IPS DF 19.7 (cell line): Measurements from ENCODE around the gene ZMIZ1.

Experiments used
- DNase-seq: peaks from one replicate; pipeline ENCODE4 v3.0.0-alpha.2; 2013; ENCODE audit warnings: low read depth, low spot score

The ZMIZ1 gene

GRCh38 chr10:79185067-79185774 is 116.5 kb downstream of the ZMIZ1 start:
- no peak for DNase-seq

GRCh38 chr10:79185796-79186374 is 117.1 kb downstream of the ZMIZ1 start:
- DNase-seq: no peak

GRCh38 chr10:79186486-79187120 is 117.8 kb downstream of the ZMIZ1 start:
- no peak for DNase-seq

- DNase-seq: no peak
Observed at GRCh38 chr10:79187121-79187940, 118.6 kb downstream of the ZMIZ1 start.

- no peak for DNase-seq
Observed at GRCh38 chr10:79188154-79188965, 119.6 kb downstream of the ZMIZ1 start.

DNA sequence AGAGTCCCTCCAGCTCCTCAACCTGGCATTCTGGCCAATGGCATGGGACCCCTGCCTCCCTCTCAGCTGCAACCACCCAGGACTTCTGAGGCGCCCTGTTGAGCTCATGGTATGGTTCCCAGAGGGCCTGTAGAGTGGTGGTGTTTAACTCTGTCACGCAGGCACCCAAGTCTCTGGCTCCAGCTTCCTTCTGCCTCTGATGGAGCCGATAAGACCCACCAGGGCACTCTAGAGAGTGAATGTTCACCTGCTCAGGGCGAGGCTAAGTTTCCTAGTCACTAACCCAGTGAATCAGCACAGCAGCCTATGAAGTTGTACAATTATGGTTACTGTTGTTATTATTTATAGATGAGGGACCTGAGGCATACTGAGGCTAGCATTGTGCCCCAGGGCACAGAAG is 120.4 kb downstream of the ZMIZ1 start:
- no peak for DNase-seq

DNA sequence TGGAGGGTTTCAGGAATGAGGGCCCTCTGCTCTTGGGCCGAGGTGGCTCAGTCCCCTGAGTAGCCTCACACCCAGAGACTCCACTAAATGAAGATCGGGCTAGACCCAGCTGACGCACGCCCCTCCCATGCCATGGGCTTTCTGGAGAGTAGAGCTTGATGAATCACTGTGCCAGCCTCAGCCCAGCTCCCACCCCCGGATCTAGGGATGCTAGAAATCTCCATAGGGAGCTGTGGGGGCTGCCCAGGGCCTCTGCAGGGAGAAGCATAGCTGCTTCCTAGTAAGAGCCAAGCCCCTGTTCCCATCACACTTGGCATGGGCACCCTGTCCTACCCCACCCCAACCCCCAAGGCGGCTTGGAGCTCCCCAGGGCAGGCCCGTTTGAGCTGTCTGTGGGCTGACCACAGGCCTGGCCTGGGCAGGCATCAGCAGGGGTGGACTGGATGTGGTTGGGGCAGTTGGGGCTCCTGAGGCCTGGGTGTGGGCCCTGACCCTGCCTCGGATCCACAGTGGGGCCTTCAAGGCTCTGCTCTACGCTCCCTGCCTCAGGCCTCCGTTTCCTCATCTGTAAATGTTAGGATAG is 121.2 kb downstream of the ZMIZ1 start:
- no peak for DNase-seq

DNA sequence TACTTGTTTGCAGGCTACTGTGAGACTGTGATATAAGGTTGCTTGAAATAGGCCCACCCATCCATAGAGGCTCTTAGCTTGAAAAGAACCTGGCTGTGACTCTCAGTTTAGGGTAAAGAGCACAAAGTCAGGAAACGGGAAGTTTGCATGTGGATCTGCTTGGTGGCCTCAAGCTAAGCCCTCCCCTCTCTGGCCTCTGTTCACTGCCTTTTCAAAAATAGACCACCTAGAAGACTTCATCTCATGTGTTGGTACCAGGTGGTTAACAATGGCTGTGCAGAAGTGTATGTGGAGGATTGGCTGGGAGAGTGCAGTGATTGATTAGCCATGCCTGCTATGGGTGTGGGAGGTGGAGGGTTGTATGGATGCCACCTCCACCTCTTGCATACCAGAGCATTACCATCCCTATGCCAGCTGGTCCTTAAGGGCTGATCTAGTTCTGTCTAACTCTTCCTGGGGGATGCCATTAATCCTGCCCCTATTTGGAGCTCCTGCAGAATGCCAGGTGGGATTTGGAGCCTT is 122.0 kb downstream of the ZMIZ1 start:
- DNase-seq: no peak

DNA sequence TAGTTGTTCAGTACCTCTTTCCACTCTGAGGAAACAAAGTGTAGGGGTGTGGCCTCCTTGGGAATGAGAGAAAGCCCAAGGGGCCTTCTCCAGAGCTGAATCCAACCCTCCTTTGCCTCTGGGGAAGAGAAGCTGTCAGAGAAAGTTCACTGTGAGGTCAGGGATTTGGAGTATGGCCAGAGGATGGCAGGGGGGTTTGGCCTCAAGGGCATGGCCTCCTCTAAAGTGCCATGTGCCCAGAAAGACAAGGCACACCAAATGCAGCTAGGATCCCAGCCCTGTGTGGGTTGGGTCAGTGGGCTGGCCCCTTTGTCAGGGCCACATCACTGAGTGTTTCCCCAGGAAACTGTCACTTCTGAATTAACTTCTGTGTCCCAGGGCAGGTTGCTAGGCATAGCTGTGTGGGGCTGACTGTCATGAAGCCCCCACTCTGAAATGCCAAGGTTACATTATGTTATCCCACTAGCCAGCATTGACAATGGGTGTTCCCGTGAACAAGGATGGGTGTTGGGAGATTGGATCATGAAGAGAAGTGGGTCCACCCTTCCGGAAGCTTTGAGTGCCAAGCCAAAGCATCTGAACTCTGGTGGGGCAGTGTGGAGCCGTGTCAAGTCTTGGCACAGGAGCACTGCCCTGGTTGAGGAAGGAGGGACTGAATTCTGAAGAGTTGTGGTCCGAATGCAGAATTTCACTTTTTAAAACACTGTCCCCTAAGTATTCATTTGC is 123.3 kb downstream of the ZMIZ1 start:
- DNase-seq: no peak

DNA sequence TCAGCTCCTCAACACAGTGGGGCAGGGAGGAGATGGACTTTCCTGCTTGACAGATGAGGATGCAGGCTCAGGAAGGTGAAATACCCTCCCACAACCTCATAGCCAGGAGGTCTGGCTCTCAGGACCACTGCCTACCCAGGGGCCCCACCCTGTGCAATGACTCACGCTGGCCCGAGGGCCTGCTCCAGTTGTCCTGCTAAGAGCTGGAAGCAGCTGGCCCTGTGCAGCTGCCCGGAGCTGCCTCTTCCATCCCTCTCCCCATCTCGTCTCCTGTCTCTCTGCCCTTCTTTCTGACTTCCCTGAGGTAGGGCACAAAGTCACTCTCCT is 123.9 kb downstream of the ZMIZ1 start:
- no peak for DNase-seq

GRCh38 chr10:79193694-79194382 is 125.1 kb downstream of the ZMIZ1 start:
- no peak for DNase-seq

DNA sequence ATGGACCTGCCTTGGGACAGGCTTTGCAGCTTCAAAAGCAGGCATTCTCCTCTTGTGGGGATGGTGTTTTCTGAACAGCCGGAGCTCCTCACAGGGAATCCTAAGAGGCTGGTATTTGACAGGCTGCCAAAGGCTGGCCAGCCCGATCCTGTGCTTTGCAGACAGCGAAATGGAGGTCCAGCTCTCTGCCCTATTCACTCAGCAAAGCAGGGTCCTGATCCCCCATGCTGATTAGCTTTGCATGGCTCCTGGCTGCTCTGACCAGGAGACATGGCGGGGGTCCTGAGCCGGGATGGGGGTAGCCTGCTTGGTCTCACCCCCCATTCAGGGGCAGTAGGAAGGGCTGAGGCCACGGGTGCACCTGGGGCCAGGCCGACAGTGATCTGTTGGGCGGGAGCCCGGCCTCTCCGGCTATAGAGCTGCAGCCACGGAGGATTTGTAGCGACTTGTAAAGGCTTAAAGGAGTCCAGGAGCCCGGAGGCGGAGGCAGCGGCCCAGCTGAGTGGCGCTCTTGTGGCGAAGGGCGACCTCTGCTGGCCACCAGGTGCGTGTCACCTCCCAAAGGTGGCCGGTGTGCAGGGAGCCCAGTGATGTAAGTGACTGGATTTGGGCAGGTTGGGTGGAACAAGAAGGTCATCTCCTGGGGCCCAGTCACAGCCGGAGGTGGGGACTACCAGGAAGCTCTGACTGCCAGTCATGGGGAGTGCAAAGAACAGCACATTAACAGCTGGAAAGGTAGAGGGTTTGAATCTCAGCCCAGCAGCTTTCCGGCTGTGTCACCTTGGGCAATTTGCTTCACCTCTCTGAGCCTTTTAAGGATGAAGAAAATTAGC is 126.5 kb downstream of the ZMIZ1 start:
- peak; percentile 57 for DNase-seq

DNA sequence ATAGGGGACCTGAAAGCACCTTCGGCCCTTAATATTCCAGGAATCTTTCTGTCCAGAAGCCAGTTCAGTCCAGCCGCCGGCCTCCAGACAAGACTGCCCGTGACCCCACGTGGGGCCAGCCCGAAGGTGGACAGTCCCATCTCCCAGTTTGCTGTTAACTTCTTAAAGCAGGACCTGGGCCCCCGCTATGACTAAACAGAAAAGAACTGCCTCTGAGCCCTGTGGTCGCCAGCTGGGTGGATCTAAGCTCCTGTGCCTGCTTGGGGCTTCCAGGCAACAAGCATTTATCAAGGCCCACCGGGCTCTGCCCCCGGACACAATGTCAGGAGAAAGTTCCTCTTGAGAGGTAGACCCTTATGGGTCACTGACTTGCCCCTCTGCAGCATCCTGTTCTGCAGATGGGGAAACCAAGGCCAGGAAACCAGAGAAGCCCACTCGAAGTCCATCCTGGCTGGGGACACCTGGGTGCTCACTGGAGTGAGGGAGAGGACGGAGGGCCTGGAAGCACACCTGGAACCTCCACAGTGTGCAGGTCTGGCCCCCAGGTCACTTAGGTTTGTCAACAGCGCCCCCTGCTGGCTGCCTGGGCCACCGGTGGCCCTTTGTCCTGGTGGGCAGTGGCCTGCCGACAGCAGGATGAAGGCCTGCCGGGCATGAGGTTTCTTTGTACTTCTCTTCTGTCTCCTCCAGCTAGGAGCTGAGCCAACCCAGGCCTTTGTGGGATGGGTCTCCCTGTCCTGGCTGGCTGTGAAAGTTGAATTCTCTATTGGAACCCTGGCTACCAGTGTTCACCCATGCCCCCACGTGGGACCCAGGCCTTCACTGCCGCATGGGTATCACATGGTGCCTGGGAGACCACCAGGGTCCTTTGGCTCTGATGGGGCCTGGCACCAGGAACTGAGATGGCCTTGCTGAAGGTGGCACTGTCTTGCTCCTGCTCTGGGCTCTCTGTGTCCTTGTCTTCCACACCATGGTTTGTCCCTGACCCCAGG is 128.0 kb downstream of the ZMIZ1 start:
- DNase-seq: no peak

DNA sequence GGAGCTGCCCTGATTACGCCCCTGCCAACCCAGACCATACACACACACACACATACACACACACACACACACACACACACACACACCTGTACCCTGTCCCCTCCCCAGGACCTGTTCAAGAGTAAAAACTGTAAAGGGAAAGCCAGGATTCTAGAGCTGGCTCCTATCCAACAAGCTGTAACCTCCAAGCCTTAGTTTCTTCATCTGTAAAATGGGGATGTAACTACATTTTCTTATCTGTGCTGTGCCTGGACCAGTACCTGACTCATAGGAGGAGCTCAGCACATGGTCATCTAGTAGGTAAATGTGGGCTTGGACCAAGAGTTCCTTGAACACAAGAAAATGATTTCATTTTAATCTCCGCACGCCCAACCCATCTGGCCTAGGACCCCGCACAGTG is 128.8 kb downstream of the ZMIZ1 start:
- no peak for DNase-seq

GRCh38 chr10:79200346-79200745 is 131.6 kb downstream of the ZMIZ1 start:
- no peak for DNase-seq

DNA sequence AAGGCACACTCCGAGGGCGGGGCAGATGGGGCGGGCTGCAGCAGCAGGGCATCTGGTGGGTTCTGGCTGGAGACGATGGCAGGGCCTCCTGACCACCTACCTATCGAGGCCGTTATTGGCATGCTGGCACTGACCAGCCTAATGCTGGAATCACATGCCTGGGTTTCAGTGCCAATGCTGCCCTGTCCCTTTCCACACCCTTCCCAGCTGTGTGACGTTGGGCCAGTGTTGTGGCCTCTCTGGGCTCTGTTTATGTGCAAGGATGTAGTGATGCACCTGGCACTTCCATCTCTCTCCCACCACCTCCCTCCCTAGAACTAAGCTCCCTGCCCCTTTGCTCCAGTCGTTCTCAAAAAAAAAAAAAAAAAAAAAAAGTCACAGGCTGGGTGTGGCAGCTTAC is 132.9 kb downstream of the ZMIZ1 start:
- no peak for DNase-seq

- DNase-seq: no peak
Observed at GRCh38 chr10:79202188-79203013, 133.6 kb downstream of the ZMIZ1 start.
